Activated naive CD8-positive, alpha-beta T cell (primary cell): ENCODE data around the gene HOXD1.

Experiments used
- H3K27ac Mint-ChIP-seq: one replicate; pipeline ENCODE4 v1.8.0; 2021; ENCODE audit warnings: mixed read lengths
- H3K27me3 Mint-ChIP-seq: one replicate; pipeline ENCODE4 v1.8.0; 2021; ENCODE audit warnings: mixed read lengths
- H3K36me3 Mint-ChIP-seq: one replicate; pipeline ENCODE4 v1.8.0; 2021; ENCODE audit warnings: mixed read lengths
- H3K4me1 Mint-ChIP-seq: one replicate; pipeline ENCODE4 v1.8.0; 2021; ENCODE audit warnings: low read depth, mixed read lengths
- H3K4me3 Mint-ChIP-seq: one replicate; pipeline ENCODE4 v1.8.0; 2021; ENCODE audit warnings: mild to moderate bottlenecking, mixed read lengths
- H3K9me3 Mint-ChIP-seq: one replicate; pipeline ENCODE4 v1.8.0; 2021; ENCODE audit warnings: low read depth, mixed read lengths

HOXD1 gene

GRCh38 chr2:176159663-176160250 lies 28.7 kb upstream of the HOXD1 start:
- Mint-ChIP-seq H3K4me3 (peak overlapping the region; percentile 30), H3K9me3 (peaks cover 7% of the 10 kb centered on the region), H3K36me3 (no peaks in the 10 kb centered on the region), H3K27me3 (peaks cover 48% of the 10 kb centered on the region), H3K4me1 (peaks cover 30% of the 10 kb centered on the region), H3K27ac (no peak overlapping the region)

- H3K4me1 Mint-ChIP-seq = peaks cover 33% of the 10 kb centered on the region
- H3K27ac Mint-ChIP-seq = no peak overlapping the region
- H3K27me3 Mint-ChIP-seq = peaks cover 47% of the 10 kb centered on the region
- peaks cover 7% of the 10 kb centered on the region for H3K9me3 Mint-ChIP-seq
- H3K36me3 Mint-ChIP-seq = no peaks in the 10 kb centered on the region
- peak overlapping the region; percentile 7 for H3K4me3 Mint-ChIP-seq
Measured at GRCh38 chr2:176160251-176160985, 28.1 kb upstream of the HOXD1 start.

- Mint-ChIP-seq H3K4me1 (peaks cover 36% of the 10 kb centered on the region), H3K36me3 (no peaks in the 10 kb centered on the region), H3K27me3 (peaks cover 49% of the 10 kb centered on the region), H3K27ac (no peak overlapping the region), H3K4me3 (peak overlapping the region; percentile 35), H3K9me3 (peaks cover 7% of the 10 kb centered on the region)
Measured at GRCh38 chr2:176160986-176161824, 27.3 kb upstream of the HOXD1 start.

- Mint-ChIP-seq H3K36me3 (no peaks in the 10 kb centered on the region), H3K27me3 (peaks cover 52% of the 10 kb centered on the region), H3K4me3 (no peak overlapping the region), H3K4me1 (peaks cover 36% of the 10 kb centered on the region), H3K27ac (no peak overlapping the region), H3K9me3 (peaks cover 7% of the 10 kb centered on the region)
Measured at GRCh38 chr2:176161825-176162626, 26.4 kb upstream of the HOXD1 start.

GRCh38 chr2:176162911-176163671 lies 25.4 kb upstream of the HOXD1 start:
- Mint-ChIP-seq H3K27me3 (peaks cover 55% of the 10 kb centered on the region), H3K36me3 (no peaks in the 10 kb centered on the region), H3K9me3 (peaks cover 7% of the 10 kb centered on the region), H3K4me3 (no peak overlapping the region), H3K4me1 (peaks cover 29% of the 10 kb centered on the region), H3K27ac (peak overlapping the region; percentile 12)

- Mint-ChIP-seq H3K36me3 (no peaks in the 10 kb centered on the region), H3K4me3 (no peak overlapping the region), H3K27ac (no peak overlapping the region), H3K4me1 (peaks cover 25% of the 10 kb centered on the region), H3K9me3 (peaks cover 7% of the 10 kb centered on the region), H3K27me3 (peaks cover 52% of the 10 kb centered on the region)
Measured at GRCh38 chr2:176163672-176164056, 24.8 kb upstream of the HOXD1 start.

- Mint-ChIP-seq H3K27ac (no peak overlapping the region), H3K4me3 (peak overlapping the region; percentile 60), H3K36me3 (no peaks in the 10 kb centered on the region), H3K4me1 (peaks cover 24% of the 10 kb centered on the region), H3K9me3 (peaks cover 7% of the 10 kb centered on the region), H3K27me3 (peaks cover 51% of the 10 kb centered on the region)
Measured at GRCh38 chr2:176164201-176164600, 24.3 kb upstream of the HOXD1 start.

- peaks cover 7% of the 10 kb centered on the region for H3K9me3 Mint-ChIP-seq
- H3K4me3 Mint-ChIP-seq = peak overlapping the region; percentile 7
- H3K36me3 Mint-ChIP-seq = no peaks in the 10 kb centered on the region
- H3K27ac Mint-ChIP-seq = no peak overlapping the region
- peaks cover 19% of the 10 kb centered on the region for H3K4me1 Mint-ChIP-seq
- H3K27me3 Mint-ChIP-seq = peaks cover 55% of the 10 kb centered on the region
Measured at GRCh38 chr2:176164611-176165369, 23.7 kb upstream of the HOXD1 start.

- Mint-ChIP-seq H3K36me3 (no peaks in the 10 kb centered on the region), H3K4me1 (peaks cover 19% of the 10 kb centered on the region), H3K9me3 (peaks cover 7% of the 10 kb centered on the region), H3K4me3 (peak overlapping the region; percentile 7), H3K27ac (no peak overlapping the region), H3K27me3 (peaks cover 61% of the 10 kb centered on the region)
Measured at GRCh38 chr2:176165370-176166050, 23.0 kb upstream of the HOXD1 start.

- Mint-ChIP-seq H3K27me3 (peaks cover 59% of the 10 kb centered on the region), H3K9me3 (peaks cover 7% of the 10 kb centered on the region), H3K4me3 (no peak overlapping the region), H3K4me1 (peaks cover 13% of the 10 kb centered on the region), H3K36me3 (no peaks in the 10 kb centered on the region), H3K27ac (no peak overlapping the region)
Measured at GRCh38 chr2:176166272-176166671, 22.2 kb upstream of the HOXD1 start.

- peaks cover 7% of the 10 kb centered on the region for H3K9me3 Mint-ChIP-seq
- H3K4me3 Mint-ChIP-seq = no peak overlapping the region
- H3K4me1 Mint-ChIP-seq = peaks cover 16% of the 10 kb centered on the region
- H3K36me3 Mint-ChIP-seq = no peaks in the 10 kb centered on the region
- H3K27me3 Mint-ChIP-seq = peaks cover 56% of the 10 kb centered on the region
- no peak overlapping the region for H3K27ac Mint-ChIP-seq
Measured at GRCh38 chr2:176167398-176167797, 21.1 kb upstream of the HOXD1 start.

- Mint-ChIP-seq H3K4me3 (no peak overlapping the region), H3K9me3 (peaks cover 2% of the 10 kb centered on the region), H3K27me3 (peaks cover 58% of the 10 kb centered on the region), H3K4me1 (peaks cover 26% of the 10 kb centered on the region), H3K27ac (no peak overlapping the region), H3K36me3 (no peaks in the 10 kb centered on the region)
Measured at GRCh38 chr2:176169181-176169580, 19.3 kb upstream of the HOXD1 start.

GRCh38 chr2:176169711-176170110 lies 18.8 kb upstream of the HOXD1 start:
- no peak overlapping the region for H3K4me3 Mint-ChIP-seq
- no peaks in the 10 kb centered on the region for H3K36me3 Mint-ChIP-seq
- peaks cover 26% of the 10 kb centered on the region for H3K4me1 Mint-ChIP-seq
- no peaks in the 10 kb centered on the region for H3K9me3 Mint-ChIP-seq
- H3K27ac Mint-ChIP-seq = no peak overlapping the region
- peaks cover 55% of the 10 kb centered on the region for H3K27me3 Mint-ChIP-seq
